GM12892 (cell line): ENCODE results near the gene ZNF180.

Source experiments
- POLR2A ChIP-seq: IDR thresholded peaks from 2 replicates; pipeline ENCODE4 v1.6.1; 2011; ENCODE audit warnings: low read depth, low read length, control low read depth
- POLR2AphosphoS5 ChIP-seq: IDR thresholded peaks from 2 replicates; pipeline ENCODE4 v1.6.1; 2011; ENCODE audit warnings: low read depth, low read length, control low read depth
- TAF1 ChIP-seq: IDR thresholded peaks from 2 replicates; pipeline ENCODE4 v1.6.1; 2011; ENCODE audit warnings: low read depth, mild to moderate bottlenecking, control low read depth, low read length, borderline replicate concordance

- TF ChIP-seq TAF1 (no peak), POLR2A (no peak), POLR2AphosphoS5 (no peak)
These were observed 3.6 kb downstream of the ZNF180 start for GRCh38 chr19:44496711-44497110.
